ENCODE data around the gene LARGE1. TPM values are rescaled to one million over a fixed set of nuclear protein-coding genes. Genes with fewer than 3 reads are reported as not detected.

LARGE1 gene
- total RNA-seq, 4 donors from 2014 or later, result 18.7 to 82.1 (median 39.2) TPM

GRCh38 chr22:33891455-33891854 lies 28.8 kb downstream of the LARGE1 start:
- H3K27me3 ChIP-seq, result no peaks in the 10 kb centered on the region
- no peaks in the 10 kb centered on the region for H3K4me1 ChIP-seq
- no peak for TF ChIP-seq CTCF (IDR thresholded peaks at IDR 0.05)
- TF ChIP-seq POLR2A (IDR thresholded peaks at IDR 0.05), result no peak
- DNase-seq, result no peak
- no peaks in the 10 kb centered on the region for H3K36me3 ChIP-seq
- no peaks in the 10 kb centered on the region for H3K9me3 ChIP-seq
- intact Hi-C loops (cut with DNase I; ENCODE audit: low total_unique reads), result no loop called here
- H3K4me3 ChIP-seq, result no peak overlapping the region
- H3K27ac ChIP-seq, result no peak overlapping the region

- DNase-seq, result no peak
- Histone ChIP-seq H3K27me3 (no peaks in the 10 kb centered on the region), H3K4me1 (no peaks in the 10 kb centered on the region), H3K9me3 (no peaks in the 10 kb centered on the region), H3K36me3 (no peaks in the 10 kb centered on the region), H3K4me3 (no peak overlapping the region), H3K27ac (no peak overlapping the region)
- TF ChIP-seq POLR2A (IDR thresholded peaks at IDR 0.05), result no peak
- TF ChIP-seq CTCF (IDR thresholded peaks at IDR 0.05), result no peak
- intact Hi-C loops (cut with DNase I; ENCODE audit: low total_unique reads), result no loop called here
Observed at GRCh38 chr22:33889748-33890147, 30.5 kb downstream of the LARGE1 start.

- H3K4me3 ChIP-seq, result no peak overlapping the region
- intact Hi-C loops (cut with DNase I; ENCODE audit: low total_unique reads), result no loop called here
- no peaks in the 10 kb centered on the region for H3K4me1 ChIP-seq
- no peak for DNase-seq
- H3K9me3 ChIP-seq, result no peaks in the 10 kb centered on the region
- no peaks in the 10 kb centered on the region for H3K36me3 ChIP-seq
- no peak for TF ChIP-seq POLR2A (IDR thresholded peaks at IDR 0.05)
- no peak for TF ChIP-seq CTCF (IDR thresholded peaks at IDR 0.05)
- no peak overlapping the region for H3K27ac ChIP-seq
- H3K27me3 ChIP-seq, result no peaks in the 10 kb centered on the region
Observed at GRCh38 chr22:33888821-33889220, 31.5 kb downstream of the LARGE1 start.

GRCh38 chr22:33887173-33887572 lies 33.1 kb downstream of the LARGE1 start:
- H3K27ac ChIP-seq, result no peak overlapping the region
- TF ChIP-seq CTCF (IDR thresholded peaks at IDR 0.05) (no peak), POLR2A (IDR thresholded peaks at IDR 0.05) (no peak)

GRCh38 chr22:33886696-33887095 lies 33.6 kb downstream of the LARGE1 start:
- Histone ChIP-seq H3K27me3 (no peaks in the 10 kb centered on the region), H3K36me3 (no peaks in the 10 kb centered on the region), H3K4me3 (no peak overlapping the region), H3K27ac (no peak overlapping the region), H3K9me3 (no peaks in the 10 kb centered on the region), H3K4me1 (no peaks in the 10 kb centered on the region)
- DNase-seq, result no peak
- TF ChIP-seq POLR2A (IDR thresholded peaks at IDR 0.05) (no peak), CTCF (IDR thresholded peaks at IDR 0.05) (no peak)
- intact Hi-C loops (cut with DNase I; ENCODE audit: low total_unique reads), result no loop called here

More at GRCh38 chr22:33887173-33887572, 33.1 kb downstream of the LARGE1 start:
- DNase-seq, result no peak
- no peaks in the 10 kb centered on the region for H3K27me3 ChIP-seq
- H3K9me3 ChIP-seq, result no peaks in the 10 kb centered on the region
- H3K4me3 ChIP-seq, result no peak overlapping the region
- no peaks in the 10 kb centered on the region for H3K36me3 ChIP-seq
- intact Hi-C loops (cut with DNase I; ENCODE audit: low total_unique reads), result no loop called here
- no peaks in the 10 kb centered on the region for H3K4me1 ChIP-seq

Measured in uterus (tissue), 4 donors.